COR-L47 (cell line): Measurements from ENCODE around the gene CAPS2.

Experiments used
- DNase-seq: peaks from one replicate; lab custom pipeline; 2025; lab: John Stamatoyannopoulos, UW

Gene CAPS2

GRCh38 chr12:75305412-75306332 lies 24.5 kb downstream of the CAPS2 start:
- no peak for DNase-seq

- DNase-seq = no peak
Measured at GRCh38 chr12:75302781-75303180, 27.3 kb downstream of the CAPS2 start.

- no peak for DNase-seq
Measured at GRCh38 chr12:75302225-75302624, 27.9 kb downstream of the CAPS2 start.

GRCh38 chr12:75294797-75295196 lies 35.3 kb downstream of the CAPS2 start:
- DNase-seq = no peak

- DNase-seq = no peak
Measured at GRCh38 chr12:75294336-75294735, 35.8 kb downstream of the CAPS2 start.

- DNase-seq = no peak
Measured at GRCh38 chr12:75291014-75291413, 39.1 kb downstream of the CAPS2 start.

- no peak for DNase-seq
Measured at GRCh38 chr12:75289753-75290152, 40.4 kb downstream of the CAPS2 start.

- DNase-seq = no peak
Measured at GRCh38 chr12:75288860-75289259, 41.3 kb downstream of the CAPS2 start.

GRCh38 chr12:75275702-75276101 lies 54.4 kb downstream of the CAPS2 start:
- DNase-seq = no peak

- no peak for DNase-seq
Measured at GRCh38 chr12:75271576-75271975, 58.5 kb downstream of the CAPS2 start.

- no peak for DNase-seq
Measured at GRCh38 chr12:75270157-75270556, 60.0 kb downstream of the CAPS2 start.

GRCh38 chr12:75269209-75269608 lies 60.9 kb downstream of the CAPS2 start:
- DNase-seq = no peak

- DNase-seq = no peak
Measured at GRCh38 chr12:75260316-75260715, 69.8 kb downstream of the CAPS2 start.

- no peak for DNase-seq
Measured at GRCh38 chr12:75259143-75259542, 71.0 kb downstream of the CAPS2 start.

- DNase-seq = no peak
Measured at GRCh38 chr12:75257510-75257909, 72.6 kb downstream of the CAPS2 start.

- DNase-seq = no peak
Measured at GRCh38 chr12:75245108-75245507, 85.0 kb downstream of the CAPS2 start.

- DNase-seq = no peak
Measured at GRCh38 chr12:75239987-75240386, 90.1 kb downstream of the CAPS2 start.

GRCh38 chr12:75236206-75236605 lies 93.9 kb downstream of the CAPS2 start:
- no peak for DNase-seq

GRCh38 chr12:75227132-75227531 lies 103.0 kb downstream of the CAPS2 start:
- no peak for DNase-seq
